ENCODE data around the gene RIC1. TPM values are rescaled to one million over a fixed set of nuclear protein-coding genes. Genes with fewer than 3 reads are reported as not detected.
"Not testable (repeated sequence)": the region's sequence is repeated elsewhere in the genome, so short reads cannot be mapped to it uniquely, and the experiment has no call there.

RIC1 gene
- total and polyA plus RNA-seq, 7 experiments from 2014 or later: 4.8 to 28.2 (median 24.4) TPM

DNA sequence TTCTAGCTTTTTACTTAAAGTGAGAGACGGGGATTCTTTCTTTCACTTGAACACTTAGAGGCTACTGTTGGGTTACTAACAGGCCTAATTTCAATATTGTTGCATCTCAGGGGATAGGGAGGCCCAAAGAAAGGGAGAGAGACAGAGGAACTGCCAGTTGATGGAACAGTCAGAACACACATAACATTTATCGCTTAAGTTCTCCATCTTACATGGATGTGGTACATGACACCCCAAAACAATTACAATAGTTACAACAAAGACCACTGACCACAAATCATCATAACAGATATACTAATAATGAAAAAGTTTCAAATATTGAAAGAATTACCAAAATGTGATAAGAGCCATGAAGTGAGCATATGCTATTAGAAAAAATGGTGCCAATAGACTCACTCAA is 4.3 kb upstream of the RIC1 start:
- Histone ChIP-seq H3K4me1 (ENCODE audit: control insufficient read depth in 2 of 2, insufficient read depth in 2 of 2, low read length in 2 of 2) (peaks cover 10 to 47% of the 10 kb centered on the region in 2 donors), H3K27me3 (ENCODE audit: control insufficient read depth in 2 of 2, insufficient read depth in 2 of 2, low read length in 2 of 2) (no peaks in the 10 kb centered on the region), H3K4me3 (ENCODE audit: low read length) (no peak overlapping the region), H3K27ac (ENCODE audit: low read depth, low read length) (peak overlapping the region; percentile 89), H3K9me3 (ENCODE audit: control insufficient read depth in 2 of 3, low read length in 3 of 3) (no peaks in the 10 kb centered on the region), H3K36me3 (ENCODE audit: control insufficient read depth in 2 of 3, insufficient read depth in 3 of 3, low read length in 3 of 3) (peaks cover 0 to 6% (median 0%) of the 10 kb centered on the region in 3 experiments)
- no peak for ATAC-seq
- no peaks in the 10 kb centered on the region for H3K27me3 Mint-ChIP-seq
- no peaks in the 10 kb centered on the region for H3K9me3 Mint-ChIP-seq
- POLR2A ChIA-PET: interaction anchor here (1.0 kb wide), 1 partner anchor 24 kb away, joined by 3 read pairs; no protein-coding TSS in a partner anchor
- intact Hi-C loops (cut with micrococcal nuclease): loop anchor here (5.0 to 10.0 kb wide), 6 partner anchors 113 to 1133 kb away; partner anchors contain the start of genes AK3 (in 1 of the 2), KDM4C (in 1 of the 2), PLPP6 (in 1 of the 2) and RLN1 (in 1 of the 2)
- peaks cover 0 to 22% (median 4%) of the 10 kb centered on the region in 5 donors for H3K36me3 Mint-ChIP-seq
- peak overlapping the region; percentile 53 to 98 (median 92) for H3K27ac Mint-ChIP-seq
- no peak for DNase-seq
- H3K4me3 Mint-ChIP-seq: peak overlapping the region; percentile 6 to 66 (median 38)
- peaks cover 23 to 69% (median 56%) of the 10 kb centered on the region in 7 donors for H3K4me1 Mint-ChIP-seq
- CTCF ChIA-PET: interaction anchor here (1.5 kb wide), 1 partner anchor 25 kb away, joined by 4 read pairs; no protein-coding TSS in a partner anchor

DNA sequence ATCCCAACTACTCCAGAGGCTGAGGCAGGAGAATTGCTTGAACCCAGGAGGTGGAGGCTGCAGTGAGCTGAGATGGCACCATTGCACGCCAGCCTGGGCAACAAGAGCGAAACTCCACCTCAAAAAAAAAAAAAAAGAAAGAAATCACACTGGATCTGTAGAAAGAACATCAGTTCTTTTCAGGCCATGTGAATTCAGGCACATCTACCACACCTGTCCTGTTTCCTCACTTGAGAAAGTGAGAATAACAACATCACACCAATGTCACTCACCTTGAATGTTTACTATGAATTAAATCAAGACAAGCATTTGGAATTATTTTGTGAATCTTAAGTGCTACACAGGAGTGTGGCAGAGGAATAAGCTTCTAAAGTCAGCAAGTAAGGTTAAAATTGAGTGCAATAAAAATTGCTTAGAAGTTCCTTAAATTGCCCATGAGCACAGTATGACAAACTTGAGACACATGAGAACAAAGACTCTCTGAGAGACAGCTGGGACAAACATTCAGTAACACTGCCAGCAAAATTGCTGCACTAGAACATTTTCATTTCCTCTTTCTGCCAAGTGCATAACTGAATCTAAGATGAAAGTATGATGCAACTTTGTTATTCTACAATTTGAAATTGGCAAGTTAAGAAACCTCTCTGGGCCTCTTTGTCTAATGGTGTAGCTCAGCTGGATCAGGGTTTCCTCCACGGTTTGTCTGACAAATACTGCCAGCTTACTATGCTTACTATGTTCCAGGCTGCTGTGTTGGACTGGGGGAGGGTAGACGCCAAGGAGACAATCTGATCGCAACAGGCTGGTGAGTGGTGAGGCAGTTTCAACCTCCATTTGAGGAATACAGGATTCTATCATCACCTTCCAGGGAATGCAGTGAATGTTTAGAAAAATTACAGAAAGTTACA is 1.9 kb upstream of the RIC1 start:
- Histone ChIP-seq H3K27ac (ENCODE audit: low read depth, low read length) (peak overlapping the region; percentile 89), H3K4me3 (ENCODE audit: low read length) (peak overlapping the region; percentile 88), H3K36me3 (ENCODE audit: control insufficient read depth in 2 of 3, insufficient read depth in 3 of 3, low read length in 3 of 3) (peaks cover 0 to 6% (median 0%) of the 10 kb centered on the region in 3 experiments), H3K27me3 (ENCODE audit: control insufficient read depth in 2 of 2, insufficient read depth in 2 of 2, low read length in 2 of 2) (no peaks in the 10 kb centered on the region), H3K4me1 (ENCODE audit: control insufficient read depth in 2 of 2, insufficient read depth in 2 of 2, low read length in 2 of 2) (peaks cover 10 to 56% of the 10 kb centered on the region in 2 donors), H3K9me3 (ENCODE audit: control insufficient read depth in 2 of 3, low read length in 3 of 3) (no peaks in the 10 kb centered on the region)
- H3K4me3 Mint-ChIP-seq: peak overlapping the region; percentile 90 to 99 (median 98)
- H3K36me3 Mint-ChIP-seq: peaks cover 0 to 13% (median 0%) of the 10 kb centered on the region in 5 donors
- ATAC-seq: peak; percentile 46
- intact Hi-C loops (cut with micrococcal nuclease): loop anchor here (1.0 to 10.0 kb wide), 12 partner anchors 9 to 1130 kb away; partner anchors contain the start of genes AK3 (in 1 of the 2), CD274 (in 1 of the 2), KDM4C (in 1 of the 2) and PLPP6 (in 1 of the 2)
- peaks cover 29 to 71% (median 56%) of the 10 kb centered on the region in 7 donors for H3K4me1 Mint-ChIP-seq
- CTCF ChIA-PET: interaction anchor here (0.6 to 2.8 kb wide), 6 partner anchors 19 to 197 kb away, joined by 3 to 10 read pairs (median 4); no protein-coding TSS in a partner anchor
- DNase-seq: peak in 8 of 9 donors; percentile 43 to 87 (median 78)
- POLR2A ChIA-PET: interaction anchor here (0.6 to 3.5 kb wide), 21 partner anchors 13 to 1131 kb away, joined by 3 to 29 read pairs (median 4); partner anchors contain the start of genes CD274, ERMP1, JAK2 and KDM4C
- H3K9me3 Mint-ChIP-seq: no peaks in the 10 kb centered on the region
- no peaks in the 10 kb centered on the region for H3K27me3 Mint-ChIP-seq
- peak overlapping the region; percentile 91 to 99 (median 98) for H3K27ac Mint-ChIP-seq

DNA sequence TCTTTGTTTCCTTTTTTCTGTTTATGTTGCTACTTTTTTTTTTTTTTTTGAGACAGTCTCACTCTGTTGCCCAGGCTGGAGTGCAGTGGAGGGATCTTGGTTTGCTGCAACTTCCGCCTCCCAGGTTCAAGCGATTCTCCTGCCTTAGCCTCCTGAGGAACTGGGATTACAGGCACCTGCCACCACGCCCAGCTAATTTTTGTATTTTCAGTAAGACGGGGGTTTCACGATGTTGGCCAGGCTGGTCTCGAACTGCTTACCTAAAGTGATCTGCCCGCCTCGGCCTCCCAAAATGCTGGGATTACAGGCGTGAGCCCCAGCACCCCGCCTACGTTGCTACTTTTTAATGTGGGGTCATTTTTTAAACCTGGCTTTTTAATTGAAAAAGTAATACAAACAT is 1.2 kb upstream of the RIC1 start:
- ATAC-seq; H3K27me3 Mint-ChIP-seq; H3K9me3 Mint-ChIP-seq; H3K9me3 ChIP-seq (ENCODE audit: control insufficient read depth in 2 of 3, low read length in 3 of 3); H3K36me3 ChIP-seq (ENCODE audit: control insufficient read depth in 2 of 3, insufficient read depth in 3 of 3, low read length in 3 of 3); H3K27me3 ChIP-seq (ENCODE audit: control insufficient read depth in 2 of 2, insufficient read depth in 2 of 2, low read length in 2 of 2): not testable (repeated sequence)
- Histone ChIP-seq H3K27ac (ENCODE audit: low read depth, low read length) (peak overlapping the region; percentile 89), H3K4me1 (ENCODE audit: control insufficient read depth in 2 of 2, insufficient read depth in 2 of 2, low read length in 2 of 2) (peaks cover 10 to 56% of the 10 kb centered on the region in 2 donors), H3K4me3 (ENCODE audit: low read length) (peak overlapping the region; percentile 88)
- peak in 1 of 9 donors; percentile 7 for DNase-seq
- ChIA-PET POLR2A (interaction anchor here (0.6 to 3.5 kb wide), 26 partner anchors 9 to 1130 kb away, joined by 3 to 29 read pairs (median 4); partner anchors contain the start of genes CD274, CDC37L1, ERMP1 and JAK2), CTCF (interaction anchor here (0.6 to 2.8 kb wide), 6 partner anchors 19 to 196 kb away, joined by 3 to 10 read pairs (median 4); partner anchors contain the start of gene CD274)
- peak overlapping the region; percentile 90 to 99 (median 98) for H3K4me3 Mint-ChIP-seq
- H3K36me3 Mint-ChIP-seq: peaks cover 0 to 13% (median 0%) of the 10 kb centered on the region in 5 donors
- intact Hi-C loops (cut with micrococcal nuclease): loop anchor here (1.0 to 10.0 kb wide), 24 partner anchors 18 to 1130 kb away; partner anchors contain the start of genes AK3 (in 2 of the 2), CD274 (in 2 of the 2), CDC37L1 (in 2 of the 2) and ERMP1 (in 2 of the 2)
- H3K27ac Mint-ChIP-seq: peak overlapping the region; percentile 91 to 99 (median 98)
- H3K4me1 Mint-ChIP-seq: peaks cover 34 to 77% (median 63%) of the 10 kb centered on the region in 7 donors

DNA sequence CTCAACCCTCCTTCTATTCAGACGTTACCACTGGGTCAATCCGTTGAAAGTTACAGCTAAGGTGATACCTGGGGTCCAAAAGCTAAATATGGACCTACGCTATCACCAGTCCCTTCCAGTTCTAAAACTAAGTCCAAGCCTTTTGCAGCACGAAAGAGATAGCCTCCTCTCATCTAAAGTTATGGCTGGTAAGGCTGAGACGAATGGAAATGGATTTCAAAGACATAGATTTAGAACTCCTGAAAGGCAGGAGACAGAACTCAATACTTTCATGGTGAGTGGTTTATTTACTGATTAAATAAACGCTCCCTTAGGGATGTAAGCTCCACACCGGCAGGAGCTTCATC is 751 bp upstream of the RIC1 start:
- peaks cover 37 to 77% (median 63%) of the 10 kb centered on the region in 7 donors for H3K4me1 Mint-ChIP-seq
- POLR2A ChIA-PET: interaction anchor here (0.6 to 3.5 kb wide), 29 partner anchors 8 to 1130 kb away, joined by 3 to 29 read pairs (median 5); partner anchors contain the start of genes CD274, CDC37L1, ERMP1 and JAK2
- Histone ChIP-seq H3K4me3 (ENCODE audit: low read length) (peak overlapping the region; percentile 88), H3K27me3 (ENCODE audit: control insufficient read depth in 2 of 2, insufficient read depth in 2 of 2, low read length in 2 of 2) (no peaks in the 10 kb centered on the region), H3K4me1 (ENCODE audit: control insufficient read depth in 2 of 2, insufficient read depth in 2 of 2, low read length in 2 of 2) (peaks cover 10 to 54% of the 10 kb centered on the region in 2 donors), H3K9me3 (ENCODE audit: control insufficient read depth in 2 of 3, low read length in 3 of 3) (no peaks in the 10 kb centered on the region), H3K27ac (ENCODE audit: low read depth, low read length) (peak overlapping the region; percentile 89), H3K36me3 (ENCODE audit: control insufficient read depth in 2 of 3, insufficient read depth in 3 of 3, low read length in 3 of 3) (peaks cover 0 to 6% (median 0%) of the 10 kb centered on the region in 3 experiments)
- intact Hi-C loops (cut with micrococcal nuclease): loop anchor here (1.0 to 10.0 kb wide), 20 partner anchors 87 to 1129 kb away; partner anchors contain the start of genes AK3 (in 2 of the 2), CDC37L1 (in 2 of the 2), ERMP1 (in 2 of the 2) and JAK2 (in 2 of the 2)
- H3K4me3 Mint-ChIP-seq: peak overlapping the region; percentile 90 to 99 (median 98)
- H3K9me3 Mint-ChIP-seq: no peaks in the 10 kb centered on the region
- no peak for DNase-seq
- H3K36me3 Mint-ChIP-seq: peaks cover 0 to 13% (median 0%) of the 10 kb centered on the region in 5 donors
- CTCF ChIA-PET: interaction anchor here (1.0 to 2.8 kb wide), 7 partner anchors 20 to 205 kb away, joined by 3 to 10 read pairs (median 4); partner anchors contain the start of genes CD274 and ERMP1
- H3K27me3 Mint-ChIP-seq: no peaks in the 10 kb centered on the region
- no peak for ATAC-seq
- H3K27ac Mint-ChIP-seq: peak overlapping the region; percentile 91 to 99 (median 98)

DNA sequence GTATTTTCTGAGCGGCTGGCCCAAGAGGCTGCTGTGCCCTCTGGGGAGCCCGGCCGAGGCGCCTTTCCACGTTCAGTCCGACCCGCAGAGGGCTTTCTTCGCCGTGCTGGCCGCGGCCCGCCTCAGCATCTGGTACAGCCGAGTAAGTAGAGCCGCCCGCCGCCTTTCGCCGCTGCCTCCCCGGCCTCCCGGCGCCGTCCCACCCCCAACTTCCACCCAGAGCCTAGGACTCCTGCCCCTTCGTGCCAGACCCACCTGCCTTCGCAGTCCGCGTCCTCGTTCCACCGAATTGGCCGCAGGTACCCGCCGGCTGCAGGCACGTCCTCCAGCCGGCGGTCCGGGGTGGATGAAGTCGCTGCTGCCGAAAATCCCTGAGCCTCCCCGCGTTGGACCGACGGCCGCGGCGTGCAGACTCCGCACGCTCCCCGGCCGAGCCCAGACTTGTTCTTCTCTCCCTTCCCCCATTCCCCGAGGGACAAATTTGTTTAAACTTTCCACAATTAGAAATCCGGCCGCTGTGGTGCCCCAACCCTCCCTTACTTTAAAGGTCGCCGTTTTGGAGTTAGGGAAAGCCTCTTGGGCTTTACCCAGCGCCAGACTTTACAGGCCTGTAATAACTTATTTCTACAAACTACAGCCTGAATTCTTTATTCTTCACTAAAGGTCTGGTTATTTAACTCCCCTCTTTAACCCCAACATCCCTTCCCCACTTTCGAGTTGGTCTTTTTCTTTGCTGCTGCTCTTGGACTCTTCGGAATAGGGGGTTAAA is 589 bp downstream of the RIC1 start:
- Histone ChIP-seq H3K27me3 (ENCODE audit: control insufficient read depth in 2 of 2, insufficient read depth in 2 of 2, low read length in 2 of 2) (no peaks in the 10 kb centered on the region), H3K4me3 (ENCODE audit: low read length) (peak overlapping the region; percentile 88), H3K36me3 (ENCODE audit: control insufficient read depth in 2 of 3, insufficient read depth in 3 of 3, low read length in 3 of 3) (peaks cover 0 to 6% (median 0%) of the 10 kb centered on the region in 3 experiments), H3K27ac (ENCODE audit: low read depth, low read length) (peak overlapping the region; percentile 89), H3K4me1 (ENCODE audit: control insufficient read depth in 2 of 2, insufficient read depth in 2 of 2, low read length in 2 of 2) (peaks cover 10 to 41% of the 10 kb centered on the region in 2 donors), H3K9me3 (ENCODE audit: control insufficient read depth in 2 of 3, low read length in 3 of 3) (no peaks in the 10 kb centered on the region)
- Mint-ChIP-seq H3K9me3 (peaks cover 0 to 3% (median 0%) of the 10 kb centered on the region in 11 donors), H3K4me1 (peaks cover 42 to 77% (median 66%) of the 10 kb centered on the region in 7 donors), H3K36me3 (peaks cover 0 to 21% (median 6%) of the 10 kb centered on the region in 5 donors), H3K27me3 (no peaks in the 10 kb centered on the region), H3K27ac (peak overlapping the region; percentile 85 to 98 (median 92)), H3K4me3 (peak overlapping the region; percentile 90 to 100 (median 97))
- CTCF ChIA-PET: interaction anchor here (1.0 to 2.8 kb wide), 6 partner anchors 21 to 204 kb away, joined by 3 to 10 read pairs (median 4); partner anchors contain the start of genes CD274 and ERMP1
- intact Hi-C loops (cut with micrococcal nuclease): loop anchor here (1.0 to 10.0 kb wide), 17 partner anchors 43 to 1331 kb away; partner anchors contain the start of genes ERMP1 (in 2 of the 2), JAK2 (in 2 of the 2), KDM4C (in 2 of the 2) and AK3 (in 1 of the 2)
- DNase-seq (peak in 4 of 9 donors; percentile 26 to 42 (median 34)), ATAC-seq (peak; percentile 7)
- POLR2A ChIA-PET: interaction anchor here (0.7 to 3.5 kb wide), 19 partner anchors 20 to 1128 kb away, joined by 3 to 29 read pairs (median 6); partner anchors contain the start of genes CD274, ERMP1, KDM4C and PLGRKT
